ENCODE results near the gene ATP5MC2. TPM values are rescaled to one million over a fixed set of nuclear protein-coding genes. Genes with fewer than 3 reads are reported as not detected.

Gene ATP5MC2
- total and polyA plus RNA-seq, 10 of the 15 experiments (the other 5 are each of a cell fraction or from before 2014, with no cell fraction given) = 379 to 1,090 (median 525) TPM

GRCh38 chr12:53696655-53697331 lies 20.9 kb upstream of the ATP5MC2 start:
- no peak for DNase-seq (ENCODE audit: low read depth, low spot score)
- FAIRE-seq = no peak
- no TSS peak for BruUV-seq (replicated peaks)
- RAD21 ChIA-PET (ENCODE audit: unreplicated experiment) = interaction anchor here (0.6 to 1.1 kb wide), 2 partner anchors 48 to 153 kb away, joined by 3 to 5 read pairs; no protein-coding TSS in a partner anchor
- peaks cover 5% of the 10 kb centered on the region; the same call in 1 of the 2 replicates for H3K4me1 ChIP-seq (ENCODE audit: control insufficient read depth, insufficient read depth, low read length)
- POLR2A ChIA-PET = interaction anchor here (0.5 kb wide), 1 partner anchor 11 kb away, joined by 4 read pairs; no protein-coding TSS in a partner anchor
- SMC1A ChIA-PET (ENCODE audit: uncharacterized antibody, unreplicated experiment) = interaction anchor here (5.9 kb wide), 1 partner anchor 48 kb away, joined by 96 read pairs; no protein-coding TSS in a partner anchor
- WGBS (ENCODE audit: insufficient coverage, insufficient replicate concordance, low lambda C conversion rate, missing lambda C conversion rate) = 15% methylated on average over 24 of the region's 24 CpGs
- H3K4me2 ChIP-seq (ENCODE audit: control insufficient read depth, insufficient read depth) = peak overlapping the region; percentile 74
- H3K4me3 ChIP-seq = 0 out of 2 replicates have a peak overlapping the region, but pooled peaks have one; percentile 1
- H3K27me3 ChIP-seq (replicated peaks in 1 of 2; ENCODE audit: control insufficient read depth in 2 of 2, insufficient read depth in 2 of 2, low read length in 1 of 2) = peaks cover 16 to 43% of the 10 kb centered on the region in 2 experiments
- TF ChIP-seq RAD21 (IDR thresholded peaks at IDR 0.05; ENCODE audit: insufficient read depth, low read depth, low read length) (no peak), FOXK2 (IDR thresholded peaks at IDR 0.05) (no peak)
- TF ChIP-seq, protein P1, sequence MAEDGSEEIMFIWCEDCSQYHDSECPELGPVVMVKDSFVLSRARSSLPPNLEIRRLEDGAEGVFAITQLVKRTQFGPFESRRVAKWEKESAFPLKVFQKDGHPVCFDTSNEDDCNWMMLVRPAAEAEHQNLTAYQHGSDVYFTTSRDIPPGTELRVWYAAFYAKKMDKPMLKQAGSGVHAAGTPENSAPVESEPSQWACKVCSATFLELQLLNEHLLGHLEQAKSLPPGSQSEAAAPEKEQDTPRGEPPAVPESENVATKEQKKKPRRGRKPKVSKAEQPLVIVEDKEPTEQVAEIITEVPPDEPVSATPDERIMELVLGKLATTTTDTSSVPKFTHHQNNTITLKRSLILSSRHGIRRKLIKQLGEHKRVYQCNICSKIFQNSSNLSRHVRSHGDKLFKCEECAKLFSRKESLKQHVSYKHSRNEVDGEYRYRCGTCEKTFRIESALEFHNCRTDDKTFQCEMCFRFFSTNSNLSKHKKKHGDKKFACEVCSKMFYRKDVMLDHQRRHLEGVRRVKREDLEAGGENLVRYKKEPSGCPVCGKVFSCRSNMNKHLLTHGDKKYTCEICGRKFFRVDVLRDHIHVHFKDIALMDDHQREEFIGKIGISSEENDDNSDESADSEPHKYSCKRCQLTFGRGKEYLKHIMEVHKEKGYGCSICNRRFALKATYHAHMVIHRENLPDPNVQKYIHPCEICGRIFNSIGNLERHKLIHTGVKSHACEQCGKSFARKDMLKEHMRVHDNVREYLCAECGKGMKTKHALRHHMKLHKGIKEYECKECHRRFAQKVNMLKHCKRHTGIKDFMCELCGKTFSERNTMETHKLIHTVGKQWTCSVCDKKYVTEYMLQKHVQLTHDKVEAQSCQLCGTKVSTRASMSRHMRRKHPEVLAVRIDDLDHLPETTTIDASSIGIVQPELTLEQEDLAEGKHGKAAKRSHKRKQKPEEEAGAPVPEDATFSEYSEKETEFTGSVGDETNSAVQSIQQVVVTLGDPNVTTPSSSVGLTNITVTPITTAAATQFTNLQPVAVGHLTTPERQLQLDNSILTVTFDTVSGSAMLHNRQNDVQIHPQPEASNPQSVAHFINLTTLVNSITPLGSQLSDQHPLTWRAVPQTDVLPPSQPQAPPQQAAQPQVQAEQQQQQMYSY (CRISPR knock-in tag; IDR thresholded peaks at IDR 0.05) = no peak
- H3K36me3 ChIP-seq (ENCODE audit: control insufficient read depth in 2 of 2, insufficient read depth in 2 of 2, low read length in 1 of 2) = no peaks in the 10 kb centered on the region
- H2AFZ ChIP-seq (ENCODE audit: control insufficient read depth, low read depth, low read length) = peak overlapping the region; percentile 29; the same call in 1 of the 2 replicates
- no peaks in the 10 kb centered on the region for H3K9me3 ChIP-seq (replicated peaks; ENCODE audit: control insufficient read depth, insufficient read depth, low read length)
- H3K9ac ChIP-seq (ENCODE audit: control insufficient read depth, insufficient read depth, low read length) = no peak overlapping the region
- no peak overlapping the region for H3K27ac ChIP-seq (ENCODE audit: control insufficient read depth, insufficient read depth)
- CTCF ChIA-PET = interaction anchor here (1.8 to 7.9 kb wide), 2 partner anchors 46 to 61 kb away, joined by 9 to 459 read pairs; no protein-coding TSS in a partner anchor
- intact Hi-C loops (cut with micrococcal nuclease; ENCODE audit: unreplicated experiment) = no loop called here
- in situ Hi-C loops (cut with MboI) = no loop called here
- ATAC-seq = no peak
- H4K20me1 ChIP-seq (ENCODE audit: control insufficient read depth, insufficient read depth) = no peaks in the 10 kb centered on the region
- no peaks in the 10 kb centered on the region for H3K79me2 ChIP-seq (ENCODE audit: control insufficient read depth, insufficient read depth, low read length)
